Left ventricle myocardium inferior (tissue), 1 donor: ENCODE results near the gene MAPK8IP3. TPM values are rescaled to one million over a fixed set of nuclear protein-coding genes. Genes with fewer than 3 reads are reported as not detected.

Experiments used
- DNase-seq: peaks from one replicate; pipeline ENCODE4 v3.0.0-alpha.2; 2020
- H3K27ac ChIP-seq: fragments of 200-600 bp; replicated peaks from 2 replicates; pipeline ENCODE4 v1.8.0; 2021
- H3K27me3 ChIP-seq: fragments of 200-600 bp; 2 replicates; pipeline ENCODE4 v1.8.0; 2021; ENCODE audit warnings: low read depth
- H3K36me3 ChIP-seq: fragments of 200-600 bp; 2 replicates; pipeline ENCODE4 v1.8.0; 2021
- H3K4me1 ChIP-seq: fragments of 200-600 bp; 2 replicates; pipeline ENCODE4 v1.8.0; 2021
- H3K4me3 ChIP-seq: fragments of 200-600 bp; 2 replicates; pipeline ENCODE4 v1.8.0; 2021; ENCODE audit warnings: mild to moderate bottlenecking, moderate library complexity
- H3K9me3 ChIP-seq: fragments of 200-600 bp; replicated peaks from 2 replicates; pipeline ENCODE4 v1.8.0; 2021
- CTCF ChIP-seq: fragments of 200-600 bp; IDR thresholded peaks from 2 replicates; pipeline ENCODE4 v1.8.0; 2021; ENCODE audit warnings: antibody characterized with exemption, mild to moderate bottlenecking, borderline replicate concordance
- intact Hi-C: fragments of 100-400 bp; cut with micrococcal nuclease; formaldehyde crosslinking; loops from one replicate; pipeline ENCODE4 v1.11.0; 2022
- total RNA-seq: library from RNA; stranded (reverse); fragmentation: NEBNext Ultra II Directional; extraction: Animal tissue kit (Norgen Biotek cat#: 25700); gene quantifications from one replicate; pipeline ENCODE4 v1.2.1, GENCODE V29; 2021
- donor health status: DM: no; HTN: yes; CAD: no; lungs with severe emphysema.

MAPK8IP3 gene
- total RNA-seq, 1 donor from 2014 or later, result 56.0 TPM

- Histone ChIP-seq H3K36me3 (peaks cover 95% of the 10 kb centered on the region), H3K27me3 (no peaks in the 10 kb centered on the region), H3K4me3 (no peak overlapping the region), H3K27ac (no peak overlapping the region), H3K9me3 (no peaks in the 10 kb centered on the region), H3K4me1 (no peaks in the 10 kb centered on the region)
- no peak for TF ChIP-seq CTCF
- intact Hi-C loops, result no loop called here
- no peak for DNase-seq
Observed at GRCh38 chr16:1668612-1669319, 37.2 kb upstream of the MAPK8IP3 start.

- intact Hi-C loops, result no loop called here
- TF ChIP-seq CTCF, result no peak
- H3K9me3 ChIP-seq, result no peaks in the 10 kb centered on the region
- H3K36me3 ChIP-seq, result peaks cover 95% of the 10 kb centered on the region
- no peaks in the 10 kb centered on the region for H3K4me1 ChIP-seq
- DNase-seq, result no peak
- H3K27me3 ChIP-seq, result no peaks in the 10 kb centered on the region
- no peak overlapping the region for H3K4me3 ChIP-seq
- H3K27ac ChIP-seq, result no peak overlapping the region
Observed at GRCh38 chr16:1669698-1670097, 36.3 kb upstream of the MAPK8IP3 start.

GRCh38 chr16:1670371-1670770 is 35.6 kb upstream of the MAPK8IP3 start:
- no peak for TF ChIP-seq CTCF
- Histone ChIP-seq H3K27ac (no peak overlapping the region), H3K36me3 (peaks cover 94% of the 10 kb centered on the region), H3K27me3 (no peaks in the 10 kb centered on the region), H3K9me3 (no peaks in the 10 kb centered on the region), H3K4me1 (no peaks in the 10 kb centered on the region), H3K4me3 (no peak overlapping the region)
- DNase-seq, result no peak
- intact Hi-C loops, result no loop called here

GRCh38 chr16:1670866-1671265 is 35.1 kb upstream of the MAPK8IP3 start:
- TF ChIP-seq CTCF, result no peak
- Histone ChIP-seq H3K27me3 (no peaks in the 10 kb centered on the region), H3K4me3 (no peak overlapping the region), H3K27ac (no peak overlapping the region), H3K36me3 (peaks cover 94% of the 10 kb centered on the region), H3K4me1 (no peaks in the 10 kb centered on the region), H3K9me3 (no peaks in the 10 kb centered on the region)
- intact Hi-C loops, result no loop called here
- DNase-seq, result no peak

- no peak for DNase-seq
- H3K4me1 ChIP-seq, result peaks cover 9% of the 10 kb centered on the region
- no peaks in the 10 kb centered on the region for H3K27me3 ChIP-seq
- peaks cover 70% of the 10 kb centered on the region for H3K36me3 ChIP-seq
- H3K9me3 ChIP-seq, result no peaks in the 10 kb centered on the region
- no peak for TF ChIP-seq CTCF
- H3K4me3 ChIP-seq, result no peak overlapping the region
- intact Hi-C loops, result no loop called here
- H3K27ac ChIP-seq, result no peak overlapping the region
Observed at GRCh38 chr16:1673424-1674151, 32.4 kb upstream of the MAPK8IP3 start.
